ENCODE data around the gene KRTAP1-4.

DNA sequence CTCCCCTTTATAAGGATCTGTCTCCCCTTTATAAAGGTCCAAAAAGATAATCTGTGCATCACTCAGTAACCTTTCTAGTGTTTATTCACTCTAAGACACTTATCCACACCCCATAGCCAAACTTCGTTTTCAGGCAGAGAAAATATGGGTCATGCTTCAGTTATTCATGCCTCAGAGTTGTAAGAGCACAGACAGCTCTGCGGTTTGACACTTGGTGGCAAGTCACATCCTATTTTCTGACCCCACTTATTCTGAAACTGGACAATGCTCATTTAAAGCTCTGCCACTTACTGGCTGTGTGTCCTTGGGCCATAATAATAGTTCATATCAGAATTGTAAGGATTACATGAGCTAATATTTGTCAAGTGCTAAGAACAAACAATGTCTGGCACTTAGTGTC, 19.1 kb upstream of the KRTAP1-4 start:
- TF ChIP-seq EP300 (IDR thresholded peaks at IDR 0.05; ENCODE audit: borderline replicate concordance) (no peak), TAF1 (IDR thresholded peaks at IDR 0.05; ENCODE audit: low read depth) (no peak), CEBPB (IDR thresholded peaks at IDR 0.05) (no peak), TEAD4 (IDR thresholded peaks at IDR 0.05) (no peak), ZBTB7A (IDR thresholded peaks at IDR 0.05; ENCODE audit: low read depth) (no peak), YY1 (IDR thresholded peaks at IDR 0.05; ENCODE audit: low read depth) (no peak), EGR1 (IDR thresholded peaks at IDR 0.05) (no peak)
